ENCODE data around the gene HSPB2. TPM values are rescaled to one million over a fixed set of nuclear protein-coding genes. Genes with fewer than 3 reads are reported as not detected.

The HSPB2 gene
- total RNA-seq, 4 donors from 2014 or later: 0.78 to 5.5 (median 3.0) TPM

- no peak for ATAC-seq
- 49 to 71% methylated on average over 2 of the region's 2 CpGs for WGBS, 2 donors (ENCODE audit: low coverage in 1 of 2)
- Histone ChIP-seq H3K4me1 (peaks cover 8 to 54% (median 23%) of the 10 kb centered on the region in 3 donors), H3K27ac (peak overlapping the region in 2 of 4 donors; percentile 1 to 92), H3K4me3 (no peak overlapping the region), H3K27me3 (no peaks in the 10 kb centered on the region), H3K9me3 (no peaks in the 10 kb centered on the region), H3K36me3 (no peaks in the 10 kb centered on the region)
- no peak for TF ChIP-seq CTCF (IDR thresholded peaks at IDR 0.05)
- TF ChIP-seq POLR2AphosphoS5 (IDR thresholded peaks at IDR 0.05): no peak
- TF ChIP-seq POLR2A (IDR thresholded peaks at IDR 0.05): no peak
- TF ChIP-seq EP300 (IDR thresholded peaks at IDR 0.05): no peak
These were observed 8.4 kb downstream of the HSPB2 start for GRCh38 chr11:111920908-111921307.

- Histone ChIP-seq H3K4me1 (peaks cover 8 to 55% (median 28%) of the 10 kb centered on the region in 3 donors), H3K36me3 (no peaks in the 10 kb centered on the region), H3K9me3 (no peaks in the 10 kb centered on the region), H3K27me3 (no peaks in the 10 kb centered on the region), H3K4me3 (no peak overlapping the region), H3K27ac (peak overlapping the region in 3 of 4 donors; percentile 22 to 92 (median 91))
- WGBS, 2 donors (ENCODE audit: low coverage in 1 of 2): 94 to 100% methylated on average over 2 to 7 of the region's 7 CpGs
- TF ChIP-seq POLR2AphosphoS5 (IDR thresholded peaks at IDR 0.05) (no peak), POLR2A (IDR thresholded peaks at IDR 0.05) (no peak), CTCF (IDR thresholded peaks at IDR 0.05) (no peak), EP300 (IDR thresholded peaks at IDR 0.05) (no peak)
- no peak for ATAC-seq
These were observed 9.2 kb downstream of the HSPB2 start for GRCh38 chr11:111921541-111922230.

GRCh38 chr11:111922803-111923202 is 10.3 kb downstream of the HSPB2 start:
- Histone ChIP-seq H3K4me3 (peak overlapping the region; percentile 17 to 32), H3K36me3 (no peaks in the 10 kb centered on the region), H3K27me3 (no peaks in the 10 kb centered on the region), H3K9me3 (no peaks in the 10 kb centered on the region), H3K4me1 (peaks cover 8 to 57% (median 28%) of the 10 kb centered on the region in 3 donors), H3K27ac (peak overlapping the region; percentile 91 to 99 (median 94))
- peak; percentile 39 for ATAC-seq
- WGBS, 2 donors (ENCODE audit: low coverage in 1 of 2): 3 to 6% methylated on average over 2 of the region's 2 CpGs
- TF ChIP-seq CTCF (IDR thresholded peaks at IDR 0.05) (no peak), EP300 (IDR thresholded peaks at IDR 0.05) (no peak), POLR2A (IDR thresholded peaks at IDR 0.05) (no peak), POLR2AphosphoS5 (IDR thresholded peaks at IDR 0.05) (peak; percentile 89)

- WGBS, 2 donors (ENCODE audit: low coverage in 1 of 2): 10 to 11% methylated on average over 4 to 5 of the region's 5 CpGs
- H3K9me3 ChIP-seq: no peaks in the 10 kb centered on the region
- TF ChIP-seq CTCF (IDR thresholded peaks at IDR 0.05) (no peak), POLR2AphosphoS5 (IDR thresholded peaks at IDR 0.05) (peak; percentile 39), POLR2A (IDR thresholded peaks at IDR 0.05) (no peak), EP300 (IDR thresholded peaks at IDR 0.05) (no peak)
- H3K27me3 ChIP-seq: no peaks in the 10 kb centered on the region
- H3K36me3 ChIP-seq: no peaks in the 10 kb centered on the region
- ATAC-seq: no peak
- H3K27ac ChIP-seq: peak overlapping the region; percentile 91 to 99 (median 94)
- H3K4me1 ChIP-seq: peaks cover 8 to 59% (median 28%) of the 10 kb centered on the region in 3 donors
- peak overlapping the region; percentile 17 to 32 for H3K4me3 ChIP-seq
These were observed 10.8 kb downstream of the HSPB2 start for GRCh38 chr11:111923351-111923788.

GRCh38 chr11:111923951-111924350 is 11.4 kb downstream of the HSPB2 start:
- Histone ChIP-seq H3K9me3 (no peaks in the 10 kb centered on the region), H3K27me3 (no peaks in the 10 kb centered on the region), H3K27ac (peak overlapping the region; percentile 91 to 99 (median 94)), H3K36me3 (no peaks in the 10 kb centered on the region), H3K4me1 (peaks cover 8 to 59% (median 28%) of the 10 kb centered on the region in 3 donors), H3K4me3 (no peak overlapping the region)
- no peak for ATAC-seq
- TF ChIP-seq POLR2AphosphoS5 (IDR thresholded peaks at IDR 0.05) (no peak), POLR2A (IDR thresholded peaks at IDR 0.05) (no peak), EP300 (IDR thresholded peaks at IDR 0.05) (no peak)

All from gastroesophageal sphincter (tissue), 4 donors.